OCI-LY1 (cell line): ENCODE measurements around the gene SMOC2.

Experiments used
- EZH2 ChIP-seq: fragments of 200-600 bp; sonication (generic), shearing (Covaris generic); IDR thresholded peaks from 2 replicates; pipeline ENCODE4 v1.8.0; 2017; ENCODE audit warnings: borderline replicate concordance, mixed run types, mild to moderate bottlenecking, antibody characterized with exemption, low read length, moderate library complexity, mixed read lengths
- TF ChIP-seq, protein P1 (sequence below): fragments of 200-600 bp; sonication (generic), shearing (Covaris generic); IDR thresholded peaks from 2 replicates; pipeline ENCODE4 v1.5.1; 2017; ENCODE audit warnings: mild to moderate bottlenecking, antibody characterized with exemption, low read length, moderate library complexity, mixed read lengths

DNA sequence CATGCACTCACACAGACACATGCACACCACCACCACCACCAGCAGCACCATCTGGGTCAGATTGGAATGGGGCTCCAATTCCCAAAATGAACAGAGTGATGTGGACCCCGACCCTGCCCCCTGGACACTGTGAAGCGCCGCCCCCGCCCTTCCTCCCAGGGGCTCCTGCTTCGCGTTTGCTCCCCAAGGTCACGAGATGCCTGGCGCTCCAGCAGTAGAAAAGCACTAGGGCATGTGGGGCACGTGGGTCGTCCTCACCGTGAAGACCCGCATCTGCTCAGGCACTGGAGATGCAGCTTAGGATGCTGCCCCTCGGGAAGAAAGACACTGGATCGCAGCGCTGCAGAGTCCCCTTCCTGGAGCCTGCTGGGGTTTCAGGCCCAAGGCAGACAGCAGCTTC lies 184.0 kb downstream of the SMOC2 start:
- TF ChIP-seq, protein P1, sequence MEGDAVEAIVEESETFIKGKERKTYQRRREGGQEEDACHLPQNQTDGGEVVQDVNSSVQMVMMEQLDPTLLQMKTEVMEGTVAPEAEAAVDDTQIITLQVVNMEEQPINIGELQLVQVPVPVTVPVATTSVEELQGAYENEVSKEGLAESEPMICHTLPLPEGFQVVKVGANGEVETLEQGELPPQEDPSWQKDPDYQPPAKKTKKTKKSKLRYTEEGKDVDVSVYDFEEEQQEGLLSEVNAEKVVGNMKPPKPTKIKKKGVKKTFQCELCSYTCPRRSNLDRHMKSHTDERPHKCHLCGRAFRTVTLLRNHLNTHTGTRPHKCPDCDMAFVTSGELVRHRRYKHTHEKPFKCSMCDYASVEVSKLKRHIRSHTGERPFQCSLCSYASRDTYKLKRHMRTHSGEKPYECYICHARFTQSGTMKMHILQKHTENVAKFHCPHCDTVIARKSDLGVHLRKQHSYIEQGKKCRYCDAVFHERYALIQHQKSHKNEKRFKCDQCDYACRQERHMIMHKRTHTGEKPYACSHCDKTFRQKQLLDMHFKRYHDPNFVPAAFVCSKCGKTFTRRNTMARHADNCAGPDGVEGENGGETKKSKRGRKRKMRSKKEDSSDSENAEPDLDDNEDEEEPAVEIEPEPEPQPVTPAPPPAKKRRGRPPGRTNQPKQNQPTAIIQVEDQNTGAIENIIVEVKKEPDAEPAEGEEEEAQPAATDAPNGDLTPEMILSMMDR: no peak
- TF ChIP-seq EZH2: no peak
